Gastroesophageal sphincter (tissue), 3 donors: ENCODE data around the gene CPA2.

Source experiments
- POLR2A ChIP-seq, 2 donors: fragments of 450-650 bp; IDR thresholded peaks; one replicate each; pipeline ENCODE4 v1.6.1; 2017; ENCODE audit warnings: antibody characterized with exemption in 2 of 2, mild to moderate bottlenecking in 2 of 2, moderate library complexity in 1 of 2
- TF ChIP-seq, protein P1 (sequence below), 4 experiments: fragments of 200-600 bp in 2 of 4; fragments of 450-650 bp in 2 of 4; sonication (generic) in 1 of 4; IDR thresholded peaks; one replicate each; pipeline ENCODE4 v1.5.1; 2017 to 2019; ENCODE audit warnings: antibody characterized with exemption in 4 of 4, mild to moderate bottlenecking in 2 of 4, moderate library complexity in 2 of 4

DNA sequence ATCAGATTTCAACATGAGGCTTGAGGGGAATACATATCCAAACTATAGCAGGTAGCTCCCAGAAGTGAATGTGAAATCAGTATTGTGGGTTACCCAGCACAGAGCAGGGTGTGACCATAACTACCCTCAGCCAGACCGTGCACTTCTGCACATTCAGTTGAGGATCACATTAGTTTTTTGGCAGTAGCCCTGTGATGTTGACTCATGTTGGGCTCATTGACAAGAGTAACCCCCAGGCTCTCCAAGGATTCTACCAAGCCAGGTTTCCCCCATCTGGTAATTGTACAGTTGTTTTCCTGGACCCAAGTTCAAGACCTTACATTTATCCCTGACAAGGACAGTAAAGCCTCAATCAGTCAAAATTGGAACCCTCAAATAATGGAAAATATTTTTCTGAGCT, 14.6 kb downstream of the CPA2 start:
- TF ChIP-seq, protein P1, sequence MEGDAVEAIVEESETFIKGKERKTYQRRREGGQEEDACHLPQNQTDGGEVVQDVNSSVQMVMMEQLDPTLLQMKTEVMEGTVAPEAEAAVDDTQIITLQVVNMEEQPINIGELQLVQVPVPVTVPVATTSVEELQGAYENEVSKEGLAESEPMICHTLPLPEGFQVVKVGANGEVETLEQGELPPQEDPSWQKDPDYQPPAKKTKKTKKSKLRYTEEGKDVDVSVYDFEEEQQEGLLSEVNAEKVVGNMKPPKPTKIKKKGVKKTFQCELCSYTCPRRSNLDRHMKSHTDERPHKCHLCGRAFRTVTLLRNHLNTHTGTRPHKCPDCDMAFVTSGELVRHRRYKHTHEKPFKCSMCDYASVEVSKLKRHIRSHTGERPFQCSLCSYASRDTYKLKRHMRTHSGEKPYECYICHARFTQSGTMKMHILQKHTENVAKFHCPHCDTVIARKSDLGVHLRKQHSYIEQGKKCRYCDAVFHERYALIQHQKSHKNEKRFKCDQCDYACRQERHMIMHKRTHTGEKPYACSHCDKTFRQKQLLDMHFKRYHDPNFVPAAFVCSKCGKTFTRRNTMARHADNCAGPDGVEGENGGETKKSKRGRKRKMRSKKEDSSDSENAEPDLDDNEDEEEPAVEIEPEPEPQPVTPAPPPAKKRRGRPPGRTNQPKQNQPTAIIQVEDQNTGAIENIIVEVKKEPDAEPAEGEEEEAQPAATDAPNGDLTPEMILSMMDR (IDR thresholded peaks at IDR 0.05): no peak
- no peak for TF ChIP-seq POLR2A (IDR thresholded peaks at IDR 0.05)
